Cardiac muscle cell (in vitro differentiated cells and primary cell): ENCODE measurements around the gene FLNC. TPM values are rescaled to one million over a fixed set of nuclear protein-coding genes. Genes with fewer than 3 reads are reported as not detected.

Experiments used
- DNase-seq, 2 donors: peaks; one replicate each; pipeline versions ENCODE4 v3.0.0 to v3.0.0-alpha.2; 2010 to 2017; ENCODE audit warnings: low read depth in 1 of 2, low spot score in 1 of 2
- H3K27ac ChIP-seq: fragments of 200-600 bp; sonication (generic); 2 replicates; pipeline ENCODE4 v1.5.1; 2016
- H3K27me3 ChIP-seq: fragments of 200-600 bp; sonication (generic); 2 replicates; pipeline ENCODE4 v1.6.0; 2016; ENCODE audit warnings: control low read depth
- H3K36me3 ChIP-seq: fragments of 200-600 bp; sonication (generic); 2 replicates; pipeline ENCODE4 v1.5.1; 2016; ENCODE audit warnings: control low read depth
- H3K4me1 ChIP-seq: fragments of 200-600 bp; sonication (generic); 2 replicates; pipeline ENCODE4 v1.8.1; 2017; ENCODE audit warnings: low read depth, mild to moderate bottlenecking, mixed run types
- H3K4me3 ChIP-seq: fragments of 200-600 bp; sonication (generic); 2 replicates; pipeline ENCODE4 v1.5.1; 2016; ENCODE audit warnings: mild to moderate bottlenecking
- H3K9me3 ChIP-seq: fragments of 200-600 bp; sonication (generic); 2 replicates; pipeline ENCODE4 v1.5.1; 2017; ENCODE audit warnings: low read depth, mild to moderate bottlenecking, control low read depth
- CTCF ChIP-seq: IDR thresholded peaks from 2 replicates; pipeline ENCODE4 v1.5.1; 2012; ENCODE audit warnings: low read depth, mild to moderate bottlenecking, low read length
- polyA plus RNA-seq: library from polyadenylated mRNA; unstranded; fragments of >200 nt; fragmentation: Nextera tagmentation; extraction: Ambion mirVana; gene quantifications from 2 replicates; pipeline ENCODE4 v1.2.1, GENCODE V29; 2016
- total RNA-seq: library from RNA; depleted of rRNA; stranded (reverse); fragments of >200 nt; gene quantifications from 2 replicates; pipeline ENCODE4 v1.2.3, GENCODE V29; 2016

The FLNC gene
- total and polyA plus RNA-seq, 2 experiments from 2014 or later = 196 to 516 TPM

GRCh38 chr7:128821724-128822123 is 8.5 kb upstream of the FLNC start:
- DNase-seq = no peak
- no peaks in the 10 kb centered on the region for H3K36me3 ChIP-seq
- no peaks in the 10 kb centered on the region for H3K27me3 ChIP-seq
- H3K9me3 ChIP-seq = no peaks in the 10 kb centered on the region
- H3K27ac ChIP-seq = no peak overlapping the region
- no peak overlapping the region for H3K4me3 ChIP-seq
- TF ChIP-seq CTCF = no peak
- peaks cover 20% of the 10 kb centered on the region for H3K4me1 ChIP-seq

GRCh38 chr7:128826512-128826911 is 3.7 kb upstream of the FLNC start:
- H3K4me3 ChIP-seq = no peak overlapping the region
- TF ChIP-seq CTCF = no peak
- no peaks in the 10 kb centered on the region for H3K36me3 ChIP-seq
- H3K27ac ChIP-seq = peak overlapping the region; percentile 99
- no peaks in the 10 kb centered on the region for H3K9me3 ChIP-seq
- H3K27me3 ChIP-seq = no peaks in the 10 kb centered on the region
- DNase-seq = no peak
- H3K4me1 ChIP-seq = peaks cover 43% of the 10 kb centered on the region

- Histone ChIP-seq H3K27me3 (no peaks in the 10 kb centered on the region), H3K4me1 (peaks cover 43% of the 10 kb centered on the region), H3K9me3 (no peaks in the 10 kb centered on the region), H3K4me3 (no peak overlapping the region), H3K36me3 (no peaks in the 10 kb centered on the region), H3K27ac (peak overlapping the region; percentile 99)
- TF ChIP-seq CTCF = no peak
- DNase-seq = no peak
Observed at GRCh38 chr7:128826916-128827247, 3.3 kb upstream of the FLNC start.

- Histone ChIP-seq H3K9me3 (no peaks in the 10 kb centered on the region), H3K36me3 (no peaks in the 10 kb centered on the region), H3K27me3 (no peaks in the 10 kb centered on the region), H3K27ac (peak overlapping the region; percentile 99), H3K4me3 (peak overlapping the region; percentile 4), H3K4me1 (peaks cover 43% of the 10 kb centered on the region)
- no peak for TF ChIP-seq CTCF
- DNase-seq = peak; percentile 44 to 74
Observed at GRCh38 chr7:128827248-128827958, 2.8 kb upstream of the FLNC start.

- TF ChIP-seq CTCF = no peak
- H3K9me3 ChIP-seq = no peaks in the 10 kb centered on the region
- peaks cover 43% of the 10 kb centered on the region for H3K4me1 ChIP-seq
- DNase-seq = peak; percentile 75 to 96
- H3K27me3 ChIP-seq = no peaks in the 10 kb centered on the region
- H3K27ac ChIP-seq = peak overlapping the region; percentile 99
- peak overlapping the region; percentile 4 for H3K4me3 ChIP-seq
- H3K36me3 ChIP-seq = no peaks in the 10 kb centered on the region
Observed at GRCh38 chr7:128827971-128828711, 2.1 kb upstream of the FLNC start.
